ENCODE data around the gene MATK.
A peak's percentile ranks its signal among the peaks of the same experiment; 100 is the strongest.

Gene MATK

GRCh38 chr19:3780786-3781304, 5.3 kb downstream of the MATK start:
- TF ChIP-seq, protein P1, sequence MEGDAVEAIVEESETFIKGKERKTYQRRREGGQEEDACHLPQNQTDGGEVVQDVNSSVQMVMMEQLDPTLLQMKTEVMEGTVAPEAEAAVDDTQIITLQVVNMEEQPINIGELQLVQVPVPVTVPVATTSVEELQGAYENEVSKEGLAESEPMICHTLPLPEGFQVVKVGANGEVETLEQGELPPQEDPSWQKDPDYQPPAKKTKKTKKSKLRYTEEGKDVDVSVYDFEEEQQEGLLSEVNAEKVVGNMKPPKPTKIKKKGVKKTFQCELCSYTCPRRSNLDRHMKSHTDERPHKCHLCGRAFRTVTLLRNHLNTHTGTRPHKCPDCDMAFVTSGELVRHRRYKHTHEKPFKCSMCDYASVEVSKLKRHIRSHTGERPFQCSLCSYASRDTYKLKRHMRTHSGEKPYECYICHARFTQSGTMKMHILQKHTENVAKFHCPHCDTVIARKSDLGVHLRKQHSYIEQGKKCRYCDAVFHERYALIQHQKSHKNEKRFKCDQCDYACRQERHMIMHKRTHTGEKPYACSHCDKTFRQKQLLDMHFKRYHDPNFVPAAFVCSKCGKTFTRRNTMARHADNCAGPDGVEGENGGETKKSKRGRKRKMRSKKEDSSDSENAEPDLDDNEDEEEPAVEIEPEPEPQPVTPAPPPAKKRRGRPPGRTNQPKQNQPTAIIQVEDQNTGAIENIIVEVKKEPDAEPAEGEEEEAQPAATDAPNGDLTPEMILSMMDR (IDR thresholded peaks at IDR 0.05): no peak
- no peak for DNase-seq (ENCODE audit: low spot score)
- H3K27ac ChIP-seq: no peak overlapping the region
- H3K4me3 ChIP-seq: no peak overlapping the region

DNA sequence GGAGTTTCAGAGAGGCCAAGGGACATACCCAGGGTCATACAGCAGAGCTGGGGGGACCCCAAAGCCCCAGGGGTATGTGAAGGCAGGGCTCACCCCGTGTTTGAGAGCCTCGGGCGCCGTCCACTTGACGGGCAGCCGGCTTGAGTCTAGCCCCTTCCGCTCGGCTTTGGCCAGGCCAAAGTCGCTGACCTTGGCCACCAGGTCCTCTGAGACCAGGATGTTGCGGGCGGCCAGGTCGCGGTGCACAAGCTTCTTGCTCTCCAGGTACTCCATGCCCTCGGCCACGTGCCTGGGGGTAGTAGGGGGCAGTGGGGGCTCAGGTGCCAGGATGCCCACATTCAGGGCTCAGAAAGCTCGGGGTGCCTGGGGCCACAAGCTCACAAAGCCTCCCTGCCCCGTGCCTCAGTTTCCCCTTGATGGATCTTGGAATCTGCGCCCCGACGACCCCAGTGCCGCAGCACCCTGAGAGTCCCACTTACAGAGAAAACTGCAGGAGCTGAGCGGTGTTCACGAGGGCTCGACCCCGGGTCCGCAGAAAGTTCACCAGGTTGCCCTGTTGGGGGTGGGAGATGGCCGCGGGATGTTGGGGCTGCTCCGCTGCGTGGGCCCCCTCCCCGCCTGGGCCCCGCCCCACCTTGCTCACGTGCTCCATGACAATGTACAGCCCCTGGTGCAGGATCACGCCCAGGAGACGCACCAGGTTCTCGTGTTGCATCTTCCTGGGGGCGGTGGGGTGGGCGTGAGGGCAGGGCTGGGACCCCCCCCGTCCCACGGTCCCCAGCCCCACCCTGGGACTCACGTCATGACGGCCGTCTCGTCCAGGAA, 7.1 kb downstream of the MATK start:
- TF ChIP-seq, protein P1 (IDR thresholded peaks at IDR 0.05): no peak
- DNase-seq (ENCODE audit: low spot score): no peak
- no peak overlapping the region for H3K27ac ChIP-seq
- no peak overlapping the region for H3K4me3 ChIP-seq

- TF ChIP-seq, protein P1 (IDR thresholded peaks at IDR 0.05): no peak
- H3K27ac ChIP-seq: no peak overlapping the region
- H3K4me3 ChIP-seq: no peak overlapping the region
- DNase-seq (ENCODE audit: low spot score): peak; percentile 62
These were observed 7.9 kb downstream of the MATK start for GRCh38 chr19:3778104-3778867.

GRCh38 chr19:3776479-3777040, 9.6 kb downstream of the MATK start:
- Histone ChIP-seq H3K27ac (no peak overlapping the region), H3K4me3 (no peak overlapping the region)
- no peak for DNase-seq (ENCODE audit: low spot score)
- TF ChIP-seq, protein P1 (IDR thresholded peaks at IDR 0.05): no peak

- DNase-seq (ENCODE audit: low spot score): no peak
- Histone ChIP-seq H3K4me3 (no peak overlapping the region), H3K27ac (no peak overlapping the region)
- TF ChIP-seq, protein P1 (IDR thresholded peaks at IDR 0.05): no peak
These were observed 10.3 kb downstream of the MATK start for GRCh38 chr19:3775831-3776230.

DNA sequence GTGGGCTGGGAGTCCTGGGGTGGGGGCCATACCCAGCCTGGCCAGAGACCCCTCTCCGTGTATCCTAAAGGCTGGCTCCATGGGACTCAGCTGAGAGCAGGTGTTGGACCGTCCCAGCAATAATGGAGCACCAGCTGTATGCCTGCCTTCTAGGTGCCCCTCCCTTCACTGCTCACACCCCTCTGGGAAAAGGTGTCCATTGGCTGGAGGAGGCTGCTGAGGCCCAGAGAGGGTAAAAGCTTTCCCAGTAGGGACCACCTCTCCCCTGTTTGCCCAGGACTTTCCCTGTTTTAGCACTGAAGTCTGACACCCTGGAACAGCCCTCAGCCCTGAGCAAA, 10.8 kb downstream of the MATK start:
- no peak for DNase-seq (ENCODE audit: low spot score)
- no peak overlapping the region for H3K4me3 ChIP-seq
- H3K27ac ChIP-seq: no peak overlapping the region
- TF ChIP-seq, protein P1 (IDR thresholded peaks at IDR 0.05): no peak
